ACC112 (cell line): ENCODE measurements around the gene DOCK3.
A peak's percentile ranks its signal among the peaks of the same experiment; 100 is the strongest.

Source experiments
- H2AFZ ChIP-seq: fragments of 200-600 bp; sonication (generic); one replicate; pipeline ENCODE4 v1.6.0; 2017; ENCODE audit warnings: antibody characterized with exemption, low read length; ENCODE audit not compliant: unreplicated experiment
- H3K27ac ChIP-seq: fragments of 200-600 bp; sonication (generic); 2 replicates; pipeline ENCODE4 v1.5.1; 2014; ENCODE audit warnings: low read depth, mild to moderate bottlenecking, antibody characterized with exemption, low read length, moderate library complexity
- H3K27me3 ChIP-seq: fragments of 200-600 bp; sonication (generic); 2 replicates; pipeline ENCODE4 v1.6.1; 2014; ENCODE audit warnings: mild to moderate bottlenecking, antibody characterized with exemption, low read length, moderate library complexity, mixed read lengths; ENCODE audit not compliant: insufficient read depth
- H3K36me3 ChIP-seq: fragments of 200-600 bp; sonication (generic); 2 replicates; pipeline ENCODE4 v1.6.1; 2016; ENCODE audit warnings: mild to moderate bottlenecking, antibody characterized with exemption, low read length, moderate library complexity, mixed read lengths; ENCODE audit not compliant: insufficient read depth
- H3K4me1 ChIP-seq: fragments of 200-600 bp; sonication (generic); one replicate; pipeline ENCODE4 v1.6.1; 2016; ENCODE audit warnings: low read length, mixed read lengths; ENCODE audit not compliant: insufficient read depth, unreplicated experiment, control insufficient read depth
- H3K4me3 ChIP-seq: fragments of 200-600 bp; sonication (generic); 2 replicates; pipeline ENCODE4 v1.5.1; 2014; ENCODE audit warnings: mild to moderate bottlenecking, low read depth, low read length
- H3K79me2 ChIP-seq: fragments of 200-600 bp; sonication (generic); one replicate; pipeline ENCODE4 v1.6.0; 2016; ENCODE audit warnings: low read length; ENCODE audit not compliant: control insufficient read depth, unreplicated experiment, insufficient read depth

The DOCK3 gene

GRCh38 chr3:51391566-51392354 lies 717.0 kb downstream of the DOCK3 start:
- Histone ChIP-seq H3K36me3 (peaks cover 62% of the 10 kb centered on the region), H3K27ac (peak overlapping the region; percentile 73; the same call in 1 of the 2 replicates), H3K27me3 (no peaks in the 10 kb centered on the region), H2AFZ (peak overlapping the region; percentile 28), H3K4me3 (peak overlapping the region; percentile 81), H3K4me1 (peaks cover 37% of the 10 kb centered on the region), H3K79me2 (peaks cover 66% of the 10 kb centered on the region)

- Histone ChIP-seq H3K79me2 (peaks cover 61% of the 10 kb centered on the region), H3K27ac (no peak overlapping the region; the same call in 1 of the 2 replicates)
These were observed 717.8 kb downstream of the DOCK3 start for GRCh38 chr3:51392355-51393133.

GRCh38 chr3:51393134-51393495 lies 718.4 kb downstream of the DOCK3 start:
- peaks cover 55% of the 10 kb centered on the region for H3K79me2 ChIP-seq
- H3K4me1 ChIP-seq: peaks cover 24% of the 10 kb centered on the region

More at GRCh38 chr3:51392355-51393133, 717.8 kb downstream of the DOCK3 start:
- H3K36me3 ChIP-seq: peaks cover 60% of the 10 kb centered on the region
- peak overlapping the region; percentile 81 for H3K4me3 ChIP-seq
- no peak overlapping the region for H2AFZ ChIP-seq
- no peaks in the 10 kb centered on the region for H3K27me3 ChIP-seq
- peaks cover 29% of the 10 kb centered on the region for H3K4me1 ChIP-seq

GRCh38 chr3:51393564-51393963 lies 718.8 kb downstream of the DOCK3 start:
- Histone ChIP-seq H3K36me3 (peaks cover 55% of the 10 kb centered on the region), H3K79me2 (peaks cover 51% of the 10 kb centered on the region), H3K4me3 (no peak overlapping the region)

More at GRCh38 chr3:51393134-51393495, 718.4 kb downstream of the DOCK3 start:
- Histone ChIP-seq H3K27me3 (no peaks in the 10 kb centered on the region), H2AFZ (no peak overlapping the region), H3K27ac (no peak overlapping the region), H3K4me3 (peak overlapping the region; percentile 81), H3K36me3 (peaks cover 55% of the 10 kb centered on the region; the same call in 1 of the 2 replicates)

GRCh38 chr3:51394541-51394940 lies 719.8 kb downstream of the DOCK3 start:
- Histone ChIP-seq H3K27me3 (no peaks in the 10 kb centered on the region), H3K79me2 (peaks cover 51% of the 10 kb centered on the region), H3K27ac (no peak overlapping the region), H3K4me3 (no peak overlapping the region), H2AFZ (no peak overlapping the region), H3K4me1 (peaks cover 22% of the 10 kb centered on the region), H3K36me3 (peaks cover 49% of the 10 kb centered on the region)

More at GRCh38 chr3:51393564-51393963, 718.8 kb downstream of the DOCK3 start:
- Histone ChIP-seq H2AFZ (no peak overlapping the region), H3K27ac (no peak overlapping the region), H3K27me3 (no peaks in the 10 kb centered on the region), H3K4me1 (peaks cover 22% of the 10 kb centered on the region)

GRCh38 chr3:51395493-51396213 lies 720.9 kb downstream of the DOCK3 start:
- H3K4me3 ChIP-seq: no peak overlapping the region
- peaks cover 43% of the 10 kb centered on the region for H3K36me3 ChIP-seq
- no peaks in the 10 kb centered on the region for H3K27me3 ChIP-seq
- H3K27ac ChIP-seq: no peak overlapping the region
- H3K4me1 ChIP-seq: peaks cover 15% of the 10 kb centered on the region
- peaks cover 51% of the 10 kb centered on the region for H3K79me2 ChIP-seq
- no peak overlapping the region for H2AFZ ChIP-seq

- no peak overlapping the region for H3K4me3 ChIP-seq
- H3K36me3 ChIP-seq: peaks cover 43% of the 10 kb centered on the region
- no peaks in the 10 kb centered on the region for H3K27me3 ChIP-seq
- peaks cover 14% of the 10 kb centered on the region for H3K4me1 ChIP-seq
- H2AFZ ChIP-seq: no peak overlapping the region
- H3K27ac ChIP-seq: no peak overlapping the region
- peaks cover 49% of the 10 kb centered on the region for H3K79me2 ChIP-seq
These were observed 721.7 kb downstream of the DOCK3 start for GRCh38 chr3:51396401-51396800.

GRCh38 chr3:51397392-51397791 lies 722.7 kb downstream of the DOCK3 start:
- no peak overlapping the region for H3K27ac ChIP-seq
- H3K27me3 ChIP-seq: no peaks in the 10 kb centered on the region
- no peak overlapping the region for H3K4me3 ChIP-seq

GRCh38 chr3:51398595-51399310 lies 724.0 kb downstream of the DOCK3 start:
- H3K27ac ChIP-seq: no peak overlapping the region
- peaks cover 26% of the 10 kb centered on the region for H3K36me3 ChIP-seq
- no peak overlapping the region for H3K4me3 ChIP-seq
- no peaks in the 10 kb centered on the region for H3K27me3 ChIP-seq
- H2AFZ ChIP-seq: no peak overlapping the region
- H3K79me2 ChIP-seq: peaks cover 26% of the 10 kb centered on the region
- peaks cover 6% of the 10 kb centered on the region for H3K4me1 ChIP-seq

More at GRCh38 chr3:51397392-51397791, 722.7 kb downstream of the DOCK3 start:
- Histone ChIP-seq H2AFZ (no peak overlapping the region), H3K36me3 (peaks cover 40% of the 10 kb centered on the region), H3K79me2 (peaks cover 40% of the 10 kb centered on the region), H3K4me1 (peaks cover 10% of the 10 kb centered on the region)

GRCh38 chr3:51400166-51400565 lies 725.4 kb downstream of the DOCK3 start:
- H3K36me3 ChIP-seq: peaks cover 12% of the 10 kb centered on the region
- H2AFZ ChIP-seq: no peak overlapping the region
- H3K27me3 ChIP-seq: no peaks in the 10 kb centered on the region
- H3K27ac ChIP-seq: no peak overlapping the region
- H3K79me2 ChIP-seq: peaks cover 12% of the 10 kb centered on the region
- no peak overlapping the region for H3K4me3 ChIP-seq
- H3K4me1 ChIP-seq: no peaks in the 10 kb centered on the region
